A673 (cell line): ENCODE data around the gene CHRNB1. TPM values are rescaled to one million over a fixed set of nuclear protein-coding genes. Genes with fewer than 3 reads are reported as not detected.

ENCODE experiments used
- BruUV-seq: library from RNA; stranded (reverse); fragments of 400-500 nt; replicated peaks from 2 replicates; lab custom pipeline; 2021; lab: Mats Ljungman, UMichigan
- CTCF ChIA-PET: fragments of 300-600 bp; sonication (Branson Sonifier 250); formaldehyde crosslinking; loops from one replicate; lab custom pipeline; 2022; ENCODE audit warnings: antibody characterized with exemption; lab: Charles Lee
- POLR2A ChIA-PET: fragments of 300-600 bp; sonication (Branson Sonifier 250); formaldehyde crosslinking; loops from one replicate; lab custom pipeline; 2022; ENCODE audit warnings: antibody characterized with exemption; ENCODE audit not compliant: low non-redundant PET; lab: Charles Lee
- DNase-seq: peaks from one replicate; pipeline ENCODE4 v3.0.0-alpha.2; 2015; ENCODE audit warnings: low spot score
- H3K27ac ChIP-seq: fragments of 200-600 bp; sonication (generic); 2 replicates; pipeline ENCODE4 v1.5.1; 2016; ENCODE audit warnings: mixed run types, low read depth, mild to moderate bottlenecking, mixed read lengths, antibody characterized with exemption, low read length; ENCODE audit not compliant: poor library complexity, severe bottlenecking
- H3K27me3 ChIP-seq: fragments of 200-600 bp; sonication (generic); replicated peaks from 2 replicates; pipeline ENCODE4 v1.6.1; 2017; ENCODE audit warnings: mixed run types, low read depth, mild to moderate bottlenecking, mixed read lengths, antibody characterized with exemption, low read length; ENCODE audit not compliant: insufficient read depth, poor library complexity
- H3K36me3 ChIP-seq: fragments of 200-600 bp; sonication (generic); 2 replicates; pipeline ENCODE4 v1.6.1; 2016; ENCODE audit warnings: mixed run types, mild to moderate bottlenecking, mixed read lengths, antibody characterized with exemption, low read length; ENCODE audit not compliant: insufficient read depth, poor library complexity, severe bottlenecking
- H3K4me1 ChIP-seq: fragments of 200-600 bp; sonication (generic); 2 replicates; pipeline ENCODE4 v1.6.1; 2017; ENCODE audit warnings: mixed run types, mild to moderate bottlenecking, mixed read lengths, antibody characterized with exemption, low read length; ENCODE audit not compliant: insufficient read depth, poor library complexity, severe bottlenecking
- H3K4me3 ChIP-seq: fragments of 200-600 bp; sonication (generic); 2 replicates; pipeline ENCODE4 v1.5.1; 2016; ENCODE audit warnings: low read depth, mixed run types, mild to moderate bottlenecking, mixed read lengths, low read length; ENCODE audit not compliant: poor library complexity, severe bottlenecking
- H3K9me3 ChIP-seq: fragments of 200-600 bp; sonication (generic); 2 replicates; pipeline ENCODE4 v1.6.1; 2016; ENCODE audit warnings: mixed run types, low read depth, mild to moderate bottlenecking, mixed read lengths, antibody characterized with exemption, low read length; ENCODE audit not compliant: poor library complexity, severe bottlenecking
- EZH2 ChIP-seq: fragments of 200-600 bp; sonication (generic); IDR thresholded peaks from 2 replicates; pipeline ENCODE4 v1.6.1; 2017; ENCODE audit warnings: borderline replicate concordance, low read depth, mild to moderate bottlenecking, mixed read lengths, antibody characterized with exemption, low read length; ENCODE audit not compliant: poor library complexity, severe bottlenecking
- intact Hi-C: fragments of 100-400 bp; cut with micrococcal nuclease; formaldehyde crosslinking; loops from one replicate; pipeline ENCODE4 v1.10.0; 2022; ENCODE audit not compliant: unreplicated experiment
- total RNA-seq: library from RNA; stranded (reverse); gene quantifications from 2 replicates; pipeline ENCODE4 v1.2.3, GENCODE V29; 2021
- TF ChIP-seq, protein P1 (sequence below): fragments of 300-800, 200-600 bp; sonication (generic); conservative IDR thresholded peaks from 2 replicates; pipeline ENCODE4 v1.5.1; 2017; ENCODE audit warnings: low read depth, mild to moderate bottlenecking, antibody characterized with exemption, low read length, moderate library complexity, mixed read lengths

CHRNB1 gene
- total RNA-seq, 1 experiment from 2014 or later, result 5.2 TPM

DNA sequence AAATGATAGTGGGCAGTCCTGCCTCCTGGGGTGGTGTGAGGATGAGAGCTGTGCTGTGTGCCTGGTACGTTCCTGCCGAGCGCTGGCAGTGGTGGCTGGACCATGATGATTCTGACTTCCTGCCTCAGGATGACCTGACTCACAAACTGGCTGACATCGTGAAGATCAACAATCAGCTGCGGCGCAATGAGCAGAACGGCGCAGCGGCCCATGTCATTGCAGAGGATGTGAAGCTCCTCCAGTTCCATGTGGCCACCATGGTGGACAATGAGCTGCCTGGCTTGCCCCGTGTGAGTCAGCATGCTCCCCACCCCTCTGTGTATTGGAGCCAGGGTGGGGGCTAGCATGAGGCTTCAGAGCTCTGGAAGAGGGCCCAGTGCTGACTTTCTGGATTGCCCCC, 52.4 kb downstream of the CHRNB1 start:
- intact Hi-C loops, result no loop called here
- BruUV-seq, result no TSS peak
- no peaks in the 10 kb centered on the region for H3K9me3 ChIP-seq
- H3K36me3 ChIP-seq, result peaks cover 71% of the 10 kb centered on the region
- POLR2A ChIA-PET, result no interaction called here
- CTCF ChIA-PET, result no interaction called here
- H3K27ac ChIP-seq, result no peak overlapping the region
- TF ChIP-seq, protein P1, sequence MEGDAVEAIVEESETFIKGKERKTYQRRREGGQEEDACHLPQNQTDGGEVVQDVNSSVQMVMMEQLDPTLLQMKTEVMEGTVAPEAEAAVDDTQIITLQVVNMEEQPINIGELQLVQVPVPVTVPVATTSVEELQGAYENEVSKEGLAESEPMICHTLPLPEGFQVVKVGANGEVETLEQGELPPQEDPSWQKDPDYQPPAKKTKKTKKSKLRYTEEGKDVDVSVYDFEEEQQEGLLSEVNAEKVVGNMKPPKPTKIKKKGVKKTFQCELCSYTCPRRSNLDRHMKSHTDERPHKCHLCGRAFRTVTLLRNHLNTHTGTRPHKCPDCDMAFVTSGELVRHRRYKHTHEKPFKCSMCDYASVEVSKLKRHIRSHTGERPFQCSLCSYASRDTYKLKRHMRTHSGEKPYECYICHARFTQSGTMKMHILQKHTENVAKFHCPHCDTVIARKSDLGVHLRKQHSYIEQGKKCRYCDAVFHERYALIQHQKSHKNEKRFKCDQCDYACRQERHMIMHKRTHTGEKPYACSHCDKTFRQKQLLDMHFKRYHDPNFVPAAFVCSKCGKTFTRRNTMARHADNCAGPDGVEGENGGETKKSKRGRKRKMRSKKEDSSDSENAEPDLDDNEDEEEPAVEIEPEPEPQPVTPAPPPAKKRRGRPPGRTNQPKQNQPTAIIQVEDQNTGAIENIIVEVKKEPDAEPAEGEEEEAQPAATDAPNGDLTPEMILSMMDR, result no peak
- TF ChIP-seq EZH2, result no peak
- H3K4me3 ChIP-seq, result no peak overlapping the region
- no peaks in the 10 kb centered on the region for H3K27me3 ChIP-seq
- no peak for DNase-seq
- no peaks in the 10 kb centered on the region for H3K4me1 ChIP-seq

DNA sequence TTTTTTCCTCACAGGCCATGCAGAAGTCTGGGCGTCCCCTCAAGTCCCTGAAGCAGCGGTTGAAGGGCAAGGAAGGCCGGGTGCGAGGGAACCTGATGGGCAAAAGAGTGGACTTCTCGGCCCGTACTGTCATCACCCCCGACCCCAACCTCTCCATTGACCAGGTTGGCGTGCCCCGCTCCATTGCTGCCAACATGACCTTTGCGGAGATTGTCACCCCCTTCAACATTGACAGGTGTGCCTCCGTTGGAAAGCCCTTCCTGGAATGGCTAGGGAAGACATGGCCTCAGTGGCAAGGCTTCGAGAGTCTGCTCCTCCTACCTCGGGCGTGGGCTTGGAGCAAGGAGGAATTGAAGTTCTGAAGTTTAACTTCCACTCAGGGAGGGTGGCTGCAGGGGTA, 52.8 kb downstream of the CHRNB1 start:
- ChIA-PET CTCF (no interaction called here), POLR2A (no interaction called here)
- no peak overlapping the region for H3K27ac ChIP-seq
- BruUV-seq, result no TSS peak
- no peak for TF ChIP-seq EZH2
- H3K9me3 ChIP-seq, result no peaks in the 10 kb centered on the region
- peaks cover 75% of the 10 kb centered on the region for H3K36me3 ChIP-seq
- DNase-seq, result no peak
- no peaks in the 10 kb centered on the region for H3K27me3 ChIP-seq
- no peaks in the 10 kb centered on the region for H3K4me1 ChIP-seq
- intact Hi-C loops, result no loop called here
- no peak overlapping the region for H3K4me3 ChIP-seq

DNA sequence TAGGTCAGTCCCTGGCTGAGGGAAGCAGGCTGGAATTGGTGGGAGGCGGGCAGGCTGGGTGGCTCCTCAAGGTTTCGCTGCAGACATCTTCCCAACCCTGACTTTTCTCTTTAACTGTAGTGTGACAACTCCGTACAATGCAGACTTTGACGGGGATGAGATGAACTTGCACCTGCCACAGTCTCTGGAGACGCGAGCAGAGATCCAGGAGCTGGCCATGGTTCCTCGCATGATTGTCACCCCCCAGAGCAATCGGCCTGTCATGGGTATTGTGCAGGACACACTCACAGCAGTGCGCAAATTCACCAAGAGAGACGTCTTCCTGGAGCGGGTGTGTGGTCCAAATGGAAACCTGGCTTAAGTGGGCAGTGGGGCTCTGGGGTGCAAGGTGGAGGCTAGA, 54.3 kb downstream of the CHRNB1 start:
- Histone ChIP-seq H3K4me1 (no peaks in the 10 kb centered on the region), H3K4me3 (no peak overlapping the region), H3K27ac (no peak overlapping the region), H3K36me3 (peaks cover 90% of the 10 kb centered on the region), H3K27me3 (no peaks in the 10 kb centered on the region), H3K9me3 (no peaks in the 10 kb centered on the region)
- intact Hi-C loops, result no loop called here
- no peak for DNase-seq
- TF ChIP-seq, protein P1, result no peak
- no peak for TF ChIP-seq EZH2
- ChIA-PET CTCF (no interaction called here), POLR2A (no interaction called here)
- BruUV-seq, result no TSS peak

DNA sequence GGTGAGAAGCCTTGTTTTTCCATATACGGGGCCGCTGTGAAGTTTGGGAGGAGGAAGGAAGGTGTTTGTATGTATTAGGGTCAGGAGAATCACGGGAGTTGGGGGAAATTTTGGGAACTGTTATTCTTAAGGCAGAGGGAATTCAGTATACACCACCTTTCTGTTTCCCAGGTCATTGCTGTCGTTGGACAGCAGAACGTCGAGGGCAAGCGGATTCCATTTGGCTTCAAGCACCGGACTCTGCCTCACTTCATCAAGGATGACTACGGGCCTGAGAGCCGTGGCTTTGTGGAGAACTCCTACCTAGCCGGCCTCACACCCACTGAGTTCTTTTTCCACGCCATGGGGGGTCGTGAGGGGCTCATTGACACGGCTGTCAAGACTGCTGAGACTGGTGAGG, 56.9 kb downstream of the CHRNB1 start:
- Histone ChIP-seq H3K4me1 (no peaks in the 10 kb centered on the region), H3K27ac (no peak overlapping the region), H3K36me3 (peaks cover 96% of the 10 kb centered on the region), H3K4me3 (no peak overlapping the region), H3K9me3 (no peaks in the 10 kb centered on the region), H3K27me3 (no peaks in the 10 kb centered on the region)
- no peak for DNase-seq
- no peak for TF ChIP-seq EZH2
- TF ChIP-seq, protein P1, result no peak
- no TSS peak for BruUV-seq
- ChIA-PET POLR2A (no interaction called here), CTCF (no interaction called here)
- intact Hi-C loops, result no loop called here
